ENCODE data around the gene LPP.

LPP gene

GRCh38 chr3:188631291-188632010, 477.5 kb downstream of the LPP start:
- no peaks in the 10 kb centered on the region for H3F3A ChIP-seq (ENCODE audit: insufficient read depth, low read length)
- TF ChIP-seq EZH2 (optimal IDR thresholded peaks at IDR 0.05; ENCODE audit: low read depth, low read length) (no peak), CTCF (IDR thresholded peaks at IDR 0.05; ENCODE audit: low read length) (no peak), EZH2phosphoT487 (IDR thresholded peaks at IDR 0.05; ENCODE audit: low read length) (no peak)
- H3K27ac ChIP-seq (ENCODE audit: low read length): no peak overlapping the region
- H3K4me1 ChIP-seq (ENCODE audit: low read length): no peaks in the 10 kb centered on the region
- H3K9me2 ChIP-seq (replicated peaks; ENCODE audit: insufficient read depth, low read length): no peaks in the 10 kb centered on the region
- H3K4me2 ChIP-seq (ENCODE audit: low read depth, low read length): no peak overlapping the region
- no peaks in the 10 kb centered on the region for H3K79me2 ChIP-seq (ENCODE audit: low read length)
- no peaks in the 10 kb centered on the region for H4K20me1 ChIP-seq (ENCODE audit: insufficient read depth, low read length)
- DNase-seq: no peak
- no peaks in the 10 kb centered on the region for H3K36me3 ChIP-seq (replicated peaks; ENCODE audit: insufficient read depth, low read length)
- H3K9ac ChIP-seq (ENCODE audit: low read length): no peak overlapping the region
- no peaks in the 10 kb centered on the region for H3K9me3 ChIP-seq (replicated peaks; ENCODE audit: insufficient read depth, low read length)
- no peaks in the 10 kb centered on the region for H3K27me3 ChIP-seq (replicated peaks; ENCODE audit: insufficient read depth, low read length)
- no peak overlapping the region for H3K4me3 ChIP-seq (ENCODE audit: low read length)
- H2AFZ ChIP-seq (ENCODE audit: low read length): no peak overlapping the region

- no peak overlapping the region for H3K4me3 ChIP-seq (ENCODE audit: low read length)
- H3K4me2 ChIP-seq (ENCODE audit: low read depth, low read length): no peak overlapping the region
- no peaks in the 10 kb centered on the region for H3K9me3 ChIP-seq (replicated peaks; ENCODE audit: insufficient read depth, low read length)
- no peaks in the 10 kb centered on the region for H4K20me1 ChIP-seq (ENCODE audit: insufficient read depth, low read length)
- H3K27ac ChIP-seq (ENCODE audit: low read length): no peak overlapping the region
- no peaks in the 10 kb centered on the region for H3K4me1 ChIP-seq (ENCODE audit: low read length)
- no peak overlapping the region for H3K9ac ChIP-seq (ENCODE audit: low read length)
- no peak overlapping the region for H2AFZ ChIP-seq (ENCODE audit: low read length)
- H3K9me2 ChIP-seq (replicated peaks; ENCODE audit: insufficient read depth, low read length): no peaks in the 10 kb centered on the region
- H3K36me3 ChIP-seq (replicated peaks; ENCODE audit: insufficient read depth, low read length): no peaks in the 10 kb centered on the region
- DNase-seq: no peak
- H3K27me3 ChIP-seq (replicated peaks; ENCODE audit: insufficient read depth, low read length): no peaks in the 10 kb centered on the region
- TF ChIP-seq EZH2phosphoT487 (IDR thresholded peaks at IDR 0.05; ENCODE audit: low read length): no peak
- no peaks in the 10 kb centered on the region for H3F3A ChIP-seq (ENCODE audit: insufficient read depth, low read length)
- H3K79me2 ChIP-seq (ENCODE audit: low read length): no peaks in the 10 kb centered on the region
Measured at GRCh38 chr3:188633206-188633605, 479.2 kb downstream of the LPP start.

- no peaks in the 10 kb centered on the region for H3K9me3 ChIP-seq (replicated peaks; ENCODE audit: insufficient read depth, low read length)
- H3K9me2 ChIP-seq (replicated peaks; ENCODE audit: insufficient read depth, low read length): no peaks in the 10 kb centered on the region
- H3K4me1 ChIP-seq (ENCODE audit: low read length): no peaks in the 10 kb centered on the region
- H3F3A ChIP-seq (ENCODE audit: insufficient read depth, low read length): no peaks in the 10 kb centered on the region
- H3K4me3 ChIP-seq (ENCODE audit: low read length): no peak overlapping the region
- no peak for DNase-seq
- no peak overlapping the region for H3K4me2 ChIP-seq (ENCODE audit: low read depth, low read length)
- H3K36me3 ChIP-seq (replicated peaks; ENCODE audit: insufficient read depth, low read length): no peaks in the 10 kb centered on the region
- no peak overlapping the region for H3K9ac ChIP-seq (ENCODE audit: low read length)
- H2AFZ ChIP-seq (ENCODE audit: low read length): no peak overlapping the region
- no peak overlapping the region for H3K27ac ChIP-seq (ENCODE audit: low read length)
- H4K20me1 ChIP-seq (ENCODE audit: insufficient read depth, low read length): no peaks in the 10 kb centered on the region
- no peaks in the 10 kb centered on the region for H3K79me2 ChIP-seq (ENCODE audit: low read length)
- no peak for TF ChIP-seq EZH2phosphoT487 (IDR thresholded peaks at IDR 0.05; ENCODE audit: low read length)
- no peak for TF ChIP-seq EZH2 (optimal IDR thresholded peaks at IDR 0.05; ENCODE audit: low read depth, low read length)
- TF ChIP-seq CTCF (IDR thresholded peaks at IDR 0.05; ENCODE audit: low read length): no peak
- no peaks in the 10 kb centered on the region for H3K27me3 ChIP-seq (replicated peaks; ENCODE audit: insufficient read depth, low read length)
Measured at GRCh38 chr3:188634285-188634684, 480.3 kb downstream of the LPP start.

Measured in MM.1S (cell line).